H1 (cell line): ENCODE results near the gene CADPS.

Experiments
- CEBPB ChIP-seq: IDR thresholded peaks from 2 replicates; pipeline ENCODE4 v1.6.1; 2012; ENCODE audit warnings: low read depth, low read length
- CHD1 ChIP-seq: IDR thresholded peaks from 2 replicates; pipeline ENCODE4 v1.6.1; 2012; ENCODE audit warnings: low read depth, low read length, improper control_type of control experiment
- EZH2 ChIP-seq: fragments of 200-600 bp; sonication (generic); IDR thresholded peaks from 2 replicates; pipeline ENCODE4 v1.7.1; 2012; ENCODE audit warnings: low read depth, mild to moderate bottlenecking, moderate library complexity, low read length, inconsistent platforms; ENCODE audit not compliant: severe bottlenecking
- POLR2A ChIP-seq, 2 experiments: IDR thresholded peaks; 1 replicate in 1 of 2; 2 replicates in 1 of 2; pipeline ENCODE4 v1.6.1; 2011; ENCODE audit warnings: low read depth in 2 of 2, low read length in 2 of 2, mild to moderate bottlenecking in 2 of 2; ENCODE audit errors: control extremely low read depth in 1 of 2
- POLR2AphosphoS5 ChIP-seq: IDR thresholded peaks from 2 replicates; pipeline ENCODE4 v1.6.1; 2011; ENCODE audit warnings: low read depth, low read length
- SP2 ChIP-seq: IDR thresholded peaks from 2 replicates; pipeline ENCODE4 v1.6.1; 2012; ENCODE audit warnings: mild to moderate bottlenecking, low read length, inconsistent platforms
- YY1 ChIP-seq: IDR thresholded peaks from 2 replicates; pipeline ENCODE4 v1.6.1; 2011; ENCODE audit warnings: low read depth, mild to moderate bottlenecking, low read length
- TF ChIP-seq, protein P1 (sequence below), 3 experiments: IDR thresholded peaks; 1 replicate in 2 of 3; 2 replicates in 1 of 3; pipeline versions ENCODE4 v1.5.1 to v1.6.1; 2011; ENCODE audit warnings: low read length in 3 of 3, mild to moderate bottlenecking in 3 of 3, inconsistent platforms in 2 of 3, low read depth in 1 of 3, moderate library complexity in 1 of 3; ENCODE audit not compliant: insufficient read depth in 1 of 3; ENCODE audit errors: control extremely low read depth in 1 of 3
- TF ChIP-seq, protein P2 (sequence below): IDR thresholded peaks from 2 replicates; pipeline ENCODE4 v1.6.1; 2012; ENCODE audit warnings: low read length, inconsistent platforms

DNA sequence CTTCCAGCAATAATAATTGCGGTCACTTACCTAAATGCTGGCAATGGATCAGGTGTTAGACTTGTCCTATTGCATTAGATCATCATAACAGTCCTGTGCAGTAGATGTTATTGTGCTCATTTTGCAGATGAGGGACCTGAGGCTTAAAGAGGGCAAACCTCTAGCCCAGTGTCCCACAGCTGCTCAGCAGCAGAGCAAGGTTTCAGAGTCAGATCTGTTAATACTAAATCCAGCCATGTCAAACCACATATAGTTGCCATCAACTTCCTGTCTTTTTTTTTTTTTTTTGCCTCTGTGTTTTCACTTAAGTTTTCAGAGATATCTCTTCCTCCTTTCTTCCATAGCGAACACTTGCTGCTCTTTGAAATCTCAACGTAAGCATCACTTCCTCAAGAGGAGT, 514.0 kb downstream of the CADPS start:
- TF ChIP-seq, protein P1, sequence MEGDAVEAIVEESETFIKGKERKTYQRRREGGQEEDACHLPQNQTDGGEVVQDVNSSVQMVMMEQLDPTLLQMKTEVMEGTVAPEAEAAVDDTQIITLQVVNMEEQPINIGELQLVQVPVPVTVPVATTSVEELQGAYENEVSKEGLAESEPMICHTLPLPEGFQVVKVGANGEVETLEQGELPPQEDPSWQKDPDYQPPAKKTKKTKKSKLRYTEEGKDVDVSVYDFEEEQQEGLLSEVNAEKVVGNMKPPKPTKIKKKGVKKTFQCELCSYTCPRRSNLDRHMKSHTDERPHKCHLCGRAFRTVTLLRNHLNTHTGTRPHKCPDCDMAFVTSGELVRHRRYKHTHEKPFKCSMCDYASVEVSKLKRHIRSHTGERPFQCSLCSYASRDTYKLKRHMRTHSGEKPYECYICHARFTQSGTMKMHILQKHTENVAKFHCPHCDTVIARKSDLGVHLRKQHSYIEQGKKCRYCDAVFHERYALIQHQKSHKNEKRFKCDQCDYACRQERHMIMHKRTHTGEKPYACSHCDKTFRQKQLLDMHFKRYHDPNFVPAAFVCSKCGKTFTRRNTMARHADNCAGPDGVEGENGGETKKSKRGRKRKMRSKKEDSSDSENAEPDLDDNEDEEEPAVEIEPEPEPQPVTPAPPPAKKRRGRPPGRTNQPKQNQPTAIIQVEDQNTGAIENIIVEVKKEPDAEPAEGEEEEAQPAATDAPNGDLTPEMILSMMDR (IDR thresholded peaks at IDR 0.05; ENCODE audit: control extremely low read depth in 1 of 3, insufficient read depth in 1 of 3, low read depth in 1 of 3, low read length in 3 of 3) = no peak
- TF ChIP-seq EZH2 (no peak), CHD1 (no peak), YY1 (no peak), POLR2AphosphoS5 (no peak), SP2 (no peak), CEBPB (no peak), POLR2A (IDR thresholded peaks at IDR 0.05; ENCODE audit: control extremely low read depth in 1 of 2, low read depth in 2 of 2, low read length in 2 of 2) (no peak)
- TF ChIP-seq, protein P2, sequence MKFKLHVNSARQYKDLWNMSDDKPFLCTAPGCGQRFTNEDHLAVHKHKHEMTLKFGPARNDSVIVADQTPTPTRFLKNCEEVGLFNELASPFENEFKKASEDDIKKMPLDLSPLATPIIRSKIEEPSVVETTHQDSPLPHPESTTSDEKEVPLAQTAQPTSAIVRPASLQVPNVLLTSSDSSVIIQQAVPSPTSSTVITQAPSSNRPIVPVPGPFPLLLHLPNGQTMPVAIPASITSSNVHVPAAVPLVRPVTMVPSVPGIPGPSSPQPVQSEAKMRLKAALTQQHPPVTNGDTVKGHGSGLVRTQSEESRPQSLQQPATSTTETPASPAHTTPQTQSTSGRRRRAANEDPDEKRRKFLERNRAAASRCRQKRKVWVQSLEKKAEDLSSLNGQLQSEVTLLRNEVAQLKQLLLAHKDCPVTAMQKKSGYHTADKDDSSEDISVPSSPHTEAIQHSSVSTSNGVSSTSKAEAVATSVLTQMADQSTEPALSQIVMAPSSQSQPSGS = no peak
